Endothelial cell of umbilical vein (primary cell): Measurements from ENCODE around the gene CELSR1. TPM values are rescaled to one million over a fixed set of nuclear protein-coding genes. Genes with fewer than 3 reads are reported as not detected.

ENCODE experiments used
- BruUV-seq: library from RNA; stranded (reverse); fragments of 400-500 nt; replicated peaks from 2 replicates; lab custom pipeline; 2021; lab: Mats Ljungman, UMichigan
- CTCF ChIA-PET: fragments of 300-600, 350-600 bp; sonication (Branson Sonifier 250); formaldehyde crosslinking; loops from one replicate; lab custom pipeline; 2021; ENCODE audit warnings: antibody characterized with exemption, inconsistent platforms; lab: Charles Lee
- POLR2A ChIA-PET: fragments of 300-600, 350-600 bp; sonication (Branson Sonifier 250); formaldehyde crosslinking; loops from one replicate; lab custom pipeline; 2021; ENCODE audit warnings: antibody characterized with exemption, inconsistent platforms; lab: Charles Lee
- DNase-seq: peaks from one replicate; pipeline ENCODE4 v3.0.0-alpha.2; 2011; ENCODE audit warnings: low read depth, low spot score
- FAIRE-seq: peaks from 2 replicates; lab custom pipeline; 2011; peaks lifted over from hg19 to GRCh38; lab: Jason Lieb, UNC
- H2AFZ ChIP-seq: 2 replicates; pipeline ENCODE4 v1.6.0; 2012; ENCODE audit warnings: low read depth, low read length, control low read depth, inconsistent platforms
- H3K27ac ChIP-seq: 2 replicates; pipeline ENCODE4 v1.5.1; 2011; ENCODE audit warnings: low read depth, mild to moderate bottlenecking, control low read depth, low read length, moderate library complexity; ENCODE audit not compliant: insufficient read depth
- H3K27me3 ChIP-seq, 2 experiments: 2 replicates each; pipeline versions ENCODE4 v1.6.0 to v1.6.1; 2011; ENCODE audit warnings: low read length in 2 of 2, mixed read lengths in 1 of 2; ENCODE audit not compliant: control insufficient read depth in 2 of 2, insufficient read depth in 2 of 2
- H3K36me3 ChIP-seq, 2 experiments: 2 replicates in 1 of 2; 3 replicates in 1 of 2; pipeline ENCODE4 v1.5.1; 2011; ENCODE audit warnings: low read length in 2 of 2, mild to moderate bottlenecking in 1 of 2, moderate library complexity in 1 of 2; ENCODE audit not compliant: control insufficient read depth in 2 of 2, insufficient read depth in 2 of 2; ENCODE audit errors: extremely low read depth in 1 of 2
- H3K4me1 ChIP-seq: 3 replicates; pipeline ENCODE4 v1.5.1; 2011; ENCODE audit warnings: mild to moderate bottlenecking, low read length; ENCODE audit not compliant: control insufficient read depth, insufficient read depth; ENCODE audit errors: extremely low read depth
- H3K4me2 ChIP-seq: 2 replicates; pipeline ENCODE4 v1.6.1; 2011; ENCODE audit warnings: low read length, control low read depth, mixed read lengths; ENCODE audit not compliant: insufficient read depth
- H3K4me3 ChIP-seq, 3 experiments: fragments of 200-600 bp in 1 of 3; sonication (generic), shearing (Covaris generic) in 1 of 3; replicated peaks in 1 of 3; 2 replicates each; pipeline ENCODE4 v1.5.1; 2011 to 2016; ENCODE audit warnings: control low read depth in 3 of 3, low read length in 3 of 3, mild to moderate bottlenecking in 2 of 3, inconsistent platforms in 1 of 3, low read depth in 1 of 3, moderate library complexity in 1 of 3; ENCODE audit not compliant: insufficient read depth in 1 of 3
- H3K79me2 ChIP-seq: 2 replicates; pipeline ENCODE4 v1.6.0; 2012; ENCODE audit warnings: low read length, inconsistent platforms; ENCODE audit not compliant: control insufficient read depth, insufficient read depth
- H3K9ac ChIP-seq: replicated peaks from 2 replicates; pipeline ENCODE3; 2011; ENCODE audit warnings: low read length, control low read depth; ENCODE audit not compliant: insufficient read depth; ENCODE audit errors: extremely low read depth
- H3K9me1 ChIP-seq: replicated peaks from 3 replicates; pipeline ENCODE4 v1.6.0; 2011; ENCODE audit warnings: mild to moderate bottlenecking, low read length; ENCODE audit not compliant: control insufficient read depth, insufficient read depth; ENCODE audit errors: extremely low read depth
- H3K9me3 ChIP-seq: replicated peaks from 2 replicates; pipeline ENCODE4 v1.5.1; 2012; ENCODE audit warnings: low read length, inconsistent platforms; ENCODE audit not compliant: control insufficient read depth, insufficient read depth
- H4K20me1 ChIP-seq: replicated peaks from 2 replicates; pipeline ENCODE3; 2011; ENCODE audit warnings: mild to moderate bottlenecking, low read length; ENCODE audit not compliant: control insufficient read depth, insufficient read depth; ENCODE audit errors: extremely low read depth
- CTCF ChIP-seq, 2 donors: IDR thresholded peaks; 1 replicate in 1 of 2; 2 replicates in 1 of 2; pipeline ENCODE4 v1.5.1; 2011; ENCODE audit warnings: low read length in 2 of 2, mild to moderate bottlenecking in 2 of 2, moderate library complexity in 2 of 2, control low read depth in 1 of 2, inconsistent platforms in 1 of 2, low read depth in 1 of 2; ENCODE audit not compliant: insufficient read depth in 1 of 2; ENCODE audit errors: extremely low read depth in 1 of 2
- EZH2 ChIP-seq: IDR thresholded peaks from 2 replicates; pipeline ENCODE4 v1.6.1; 2012; ENCODE audit warnings: borderline replicate concordance, low read depth, mild to moderate bottlenecking, moderate library complexity, low read length, inconsistent platforms; ENCODE audit not compliant: severe bottlenecking
- GATA2 ChIP-seq: IDR thresholded peaks from 2 replicates; pipeline ENCODE4 v1.7.0; 2011; ENCODE audit warnings: low read depth, mild to moderate bottlenecking, moderate library complexity, mixed read lengths, low read length; ENCODE audit not compliant: insufficient read length, insufficient read depth
- POLR2AphosphoS5 ChIP-seq: IDR thresholded peaks from 2 replicates; pipeline ENCODE4 v1.6.1; 2012; ENCODE audit warnings: low read depth, mild to moderate bottlenecking, control low read depth, low read length, moderate library complexity; ENCODE audit not compliant: insufficient read depth
- dilution Hi-C: fragments of 300-500 bp; cut with MboI; formaldehyde crosslinking; loops from one replicate; pipeline ENCODE4 v1.15.0; 2019; ENCODE audit warnings: low sequenced_read_pairs; ENCODE audit not compliant: extremely low pct_ligation_motif_present
- intact Hi-C: fragments of 100-400 bp; cut with micrococcal nuclease; formaldehyde crosslinking; loops from one replicate; pipeline ENCODE4 v1.10.0; 2022
- polyA plus RNA-seq, 4 experiments: library from polyadenylated mRNA; depleted of rRNA in 3 of 4; stranded (reverse) in 3 of 4; unstranded in 1 of 4; fragments of >200 nt; gene quantifications; 2 replicates each; pipeline versions ENCODE4 v1.2.1 to v1.2.3, GENCODE V29; 2011 to 2012; ENCODE audit warnings: missing spikeins in 1 of 4
- total RNA-seq: library from RNA; stranded (reverse); gene quantifications from 2 replicates; pipeline ENCODE4 v1.2.3, GENCODE V29; 2021
- TF ChIP-seq, protein P1 (sequence below): IDR thresholded peaks from 2 replicates; pipeline ENCODE4 v1.6.1; 2011; ENCODE audit not compliant: insufficient read depth, insufficient read length

Gene CELSR1
- total and polyA plus RNA-seq, 2 donors (not counting 3 experiments of a cell fraction or from before 2014, with no cell fraction given), result 3.7 to 5.4 TPM

DNA sequence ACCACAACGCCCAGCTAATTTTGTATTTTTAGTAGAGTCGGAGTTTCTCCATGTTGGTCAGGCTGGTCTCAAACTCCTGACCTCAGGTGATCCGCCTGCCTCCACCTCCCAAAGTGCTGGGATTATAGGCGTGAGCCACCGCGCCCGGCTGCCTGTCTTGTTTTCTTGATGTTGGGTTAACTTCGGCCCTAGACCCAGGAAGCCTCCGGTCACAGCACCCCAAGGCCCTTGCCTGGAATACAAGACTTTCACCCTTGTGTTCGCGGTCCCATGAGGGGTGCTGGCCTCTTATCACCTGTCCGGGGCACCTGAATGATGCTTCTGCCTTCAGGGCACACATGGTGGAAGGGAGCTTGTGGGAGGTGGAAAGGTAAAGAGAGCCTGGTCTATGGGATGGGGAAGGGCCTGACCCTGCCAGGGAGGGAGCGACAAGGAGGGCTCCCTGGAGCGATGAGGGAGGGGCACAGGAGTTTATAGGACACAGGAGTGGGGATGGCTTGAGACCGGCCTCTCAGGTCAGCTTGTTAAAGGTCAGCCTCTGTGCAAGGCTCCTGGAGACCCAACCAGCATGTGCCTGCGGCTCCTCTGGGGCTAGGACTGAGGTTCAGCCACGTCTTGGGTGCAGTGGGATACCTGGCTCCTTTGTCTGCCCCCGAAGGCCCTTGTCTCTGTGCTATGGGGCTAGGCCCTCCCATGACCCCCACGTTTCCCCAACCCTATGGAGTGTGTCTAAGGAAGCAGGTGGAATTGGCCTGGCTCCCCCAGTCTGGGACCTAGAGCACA, 48.1 kb upstream of the CELSR1 start:
- Histone ChIP-seq H3K4me1 (no peaks in the 10 kb centered on the region), H3K4me3 (no peak overlapping the region), H3K9me1 (no peaks in the 10 kb centered on the region), H3K79me2 (no peaks in the 10 kb centered on the region), H3K36me3 (no peaks in the 10 kb centered on the region), H4K20me1 (no peaks in the 10 kb centered on the region), H2AFZ (no peak overlapping the region), H3K27ac (no peak overlapping the region), H3K9me3 (no peaks in the 10 kb centered on the region), H3K4me2 (no peak overlapping the region), H3K9ac (no peak overlapping the region), H3K27me3 (peaks cover 0 to 1% of the 10 kb centered on the region in 2 experiments)
- ChIA-PET CTCF (no interaction called here), POLR2A (no interaction called here)
- FAIRE-seq (no peak), DNase-seq (no peak)
- no peak for TF ChIP-seq EZH2
- no peak for TF ChIP-seq GATA2
- no TSS peak for BruUV-seq
- intact Hi-C loops, result no loop called here
- dilution Hi-C loops, result no loop called here

- intact Hi-C loops (no loop called here), dilution Hi-C loops (no loop called here)
- Histone ChIP-seq H3K9ac (no peak overlapping the region), H3K9me3 (no peaks in the 10 kb centered on the region), H3K4me1 (no peaks in the 10 kb centered on the region), H4K20me1 (no peaks in the 10 kb centered on the region), H3K4me3 (no peak overlapping the region), H3K79me2 (no peaks in the 10 kb centered on the region), H3K27me3 (peaks cover 0 to 1% of the 10 kb centered on the region in 2 experiments), H2AFZ (no peak overlapping the region), H3K36me3 (no peaks in the 10 kb centered on the region), H3K9me1 (no peaks in the 10 kb centered on the region), H3K4me2 (no peak overlapping the region), H3K27ac (no peak overlapping the region)
- DNase-seq, result no peak
- FAIRE-seq, result no peak
- ChIA-PET POLR2A (no interaction called here), CTCF (no interaction called here)
- no TSS peak for BruUV-seq
- TF ChIP-seq, protein P1, sequence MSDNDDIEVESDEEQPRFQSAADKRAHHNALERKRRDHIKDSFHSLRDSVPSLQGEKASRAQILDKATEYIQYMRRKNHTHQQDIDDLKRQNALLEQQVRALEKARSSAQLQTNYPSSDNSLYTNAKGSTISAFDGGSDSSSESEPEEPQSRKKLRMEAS, result no peak
- TF ChIP-seq CTCF (IDR thresholded peaks at IDR 0.05; ENCODE audit: extremely low read depth in 1 of 2, insufficient read depth in 1 of 2, low read depth in 1 of 2, low read length in 2 of 2) (no peak), GATA2 (no peak), POLR2AphosphoS5 (no peak)
These were observed 46.9 kb upstream of the CELSR1 start for GRCh38 chr22:46584081-46584921.
